NCI-H82 treated with DMSO at 0.1 percent for 48 hours (cell line): ENCODE results near the gene ANO2.

Experiments used
- DNase-seq: peaks from one replicate; lab custom pipeline; 2025; ENCODE audit not compliant: unreplicated experiment; lab: John Stamatoyannopoulos, UW

The ANO2 gene

GRCh38 chr12:5945071-5946008, at the start of gene ANO2:
ANO2 (minus strand) TSS chr12:5945259; CDS start chr12:5945217, 42 bp downstream.
- peak; percentile 30 for DNase-seq

- no peak for DNase-seq
These were observed 44.6 kb upstream of the ANO2 start for GRCh38 chr12:5989621-5990020.

- peak; percentile 48 for DNase-seq
These were observed 43.6 kb upstream of the ANO2 start for GRCh38 chr12:5988659-5989116.

- DNase-seq: no peak
These were observed 43.0 kb upstream of the ANO2 start for GRCh38 chr12:5988088-5988487.

- no peak for DNase-seq
These were observed 42.5 kb upstream of the ANO2 start for GRCh38 chr12:5987573-5987972.

GRCh38 chr12:5985471-5985870, 40.4 kb upstream of the ANO2 start:
- DNase-seq: no peak

- DNase-seq: no peak
These were observed 39.8 kb upstream of the ANO2 start for GRCh38 chr12:5984873-5985272.

- DNase-seq: no peak
These were observed 37.0 kb upstream of the ANO2 start for GRCh38 chr12:5982106-5982505.

- no peak for DNase-seq
These were observed 32.5 kb upstream of the ANO2 start for GRCh38 chr12:5977556-5977955.

- DNase-seq: no peak
These were observed 31.7 kb upstream of the ANO2 start for GRCh38 chr12:5976711-5977110.

- DNase-seq: no peak
These were observed 31.1 kb upstream of the ANO2 start for GRCh38 chr12:5976196-5976595.

- DNase-seq: no peak
These were observed 28.5 kb upstream of the ANO2 start for GRCh38 chr12:5973461-5974115.

GRCh38 chr12:5972387-5972786, 27.3 kb upstream of the ANO2 start:
- no peak for DNase-seq

- no peak for DNase-seq
These were observed 26.3 kb upstream of the ANO2 start for GRCh38 chr12:5971194-5971850.

- no peak for DNase-seq
These were observed 25.1 kb upstream of the ANO2 start for GRCh38 chr12:5969974-5970690.

- DNase-seq: no peak
These were observed 24.3 kb upstream of the ANO2 start for GRCh38 chr12:5969156-5969973.

- DNase-seq: no peak
These were observed 22.8 kb upstream of the ANO2 start for GRCh38 chr12:5967645-5968415.

- no peak for DNase-seq
These were observed 21.5 kb upstream of the ANO2 start for GRCh38 chr12:5966486-5967095.

GRCh38 chr12:5965950-5966383, 20.9 kb upstream of the ANO2 start:
- DNase-seq: peak; percentile 13
